HepG2 (cell line): Measurements from ENCODE around the gene ADAM10. TPM values are rescaled to one million over a fixed set of nuclear protein-coding genes. Genes with fewer than 3 reads are reported as not detected.
A peak's percentile ranks its signal among the peaks of the same experiment; 100 is the strongest.

ENCODE experiments used
- ATAC-seq: fragments of 200-7000 bp; cut with Tn5 transposase; 3 replicates; pipeline ENCODE4 v1.9.1; 2020; ENCODE audit warnings: mild to moderate bottlenecking, moderate library complexity
- BruUV-seq: library from RNA; stranded (reverse); fragments of 400-500 nt; replicated peaks from 2 replicates; lab custom pipeline; 2021; lab: Mats Ljungman, UMichigan
- CTCF ChIA-PET: fragments of 300-600 bp; formaldehyde crosslinking; extraction: SDS; loops from one replicate; lab custom pipeline; 2021; ENCODE audit warnings: low total read pairs, inconsistent platforms, low intra/inter-chr PET ratio; lab: Yijun Ruan, JAX
- POLR2A ChIA-PET: fragments of 350-600 bp; sonication (Branson Sonifier 250); formaldehyde crosslinking; loops from one replicate; lab custom pipeline; 2020; ENCODE audit warnings: antibody characterized with exemption, inconsistent platforms; lab: Yijun Ruan, JAX
- DNase-seq: peaks from one replicate; pipeline ENCODE4 v3.0.0-alpha.2; 2015; ENCODE audit warnings: low spot score
- FAIRE-seq: peaks from 3 replicates; lab custom pipeline; 2011; peaks lifted over from hg19 to GRCh38; lab: Jason Lieb, UNC
- H2AFZ ChIP-seq: one replicate; pipeline ENCODE4 v1.6.1; 2011; ENCODE audit warnings: low read length, inconsistent platforms
- H3K27ac ChIP-seq: fragments of 300-600 bp; 3 replicates; pipeline ENCODE4 v1.8.0; 2011; ENCODE audit warnings: mixed run types, mild to moderate bottlenecking, mixed read lengths, low read length, inconsistent platforms; ENCODE audit not compliant: insufficient read depth; ENCODE audit errors: extremely low read length
- H3K27me3 ChIP-seq, 2 experiments: fragments of 200-600 bp in 1 of 2; 2 replicates in 1 of 2; 3 replicates in 1 of 2; pipeline versions ENCODE4 v1.6.0 to v1.8.0; 2011; ENCODE audit warnings: low read length in 2 of 2, mild to moderate bottlenecking in 2 of 2, moderate library complexity in 2 of 2, inconsistent platforms in 1 of 2; ENCODE audit not compliant: insufficient read depth in 2 of 2, control insufficient read depth in 1 of 2
- H3K36me3 ChIP-seq, 2 experiments: fragments of 200-600 bp in 1 of 2; replicated peaks in 1 of 2; 2 replicates in 1 of 2; 3 replicates in 1 of 2; pipeline versions ENCODE4 v1.5.1 to v1.8.0; 2011; ENCODE audit warnings: low read length in 2 of 2, inconsistent platforms in 1 of 2; ENCODE audit not compliant: insufficient read depth in 2 of 2, control insufficient read depth in 1 of 2
- H3K4me1 ChIP-seq: 2 replicates; pipeline ENCODE4 v1.5.1; 2012; ENCODE audit warnings: low read length, inconsistent platforms; ENCODE audit not compliant: insufficient read depth
- H3K4me2 ChIP-seq: 2 replicates; pipeline ENCODE4 v1.6.0; 2011; ENCODE audit warnings: low read depth, low read length, inconsistent platforms
- H3K4me3 ChIP-seq, 3 experiments: fragments of 200-600 bp in 1 of 3; sonication (generic), shearing (Covaris generic) in 1 of 3; replicated peaks in 1 of 3; 2 replicates each; pipeline ENCODE4 v1.5.1; 2011 to 2016; ENCODE audit warnings: low read length in 3 of 3, inconsistent platforms in 2 of 3, low read depth in 2 of 3, mild to moderate bottlenecking in 2 of 3, control low read depth in 1 of 3, mixed read lengths in 1 of 3; ENCODE audit not compliant: insufficient read depth in 1 of 3
- H3K79me2 ChIP-seq: one replicate; pipeline ENCODE4 v1.6.1; 2011; ENCODE audit warnings: low read length, inconsistent platforms; ENCODE audit not compliant: insufficient read depth
- H3K9ac ChIP-seq: 2 replicates; pipeline ENCODE4 v1.6.0; 2011; ENCODE audit warnings: mild to moderate bottlenecking, low read depth, low read length, inconsistent platforms; ENCODE audit not compliant: insufficient read depth
- H3K9me3 ChIP-seq: 2 replicates; pipeline ENCODE4 v1.5.1; 2012; ENCODE audit warnings: mild to moderate bottlenecking, low read length
- H4K20me1 ChIP-seq: 2 replicates; pipeline ENCODE4 v1.6.0; 2011; ENCODE audit warnings: inconsistent platforms, mild to moderate bottlenecking, low read length, moderate library complexity; ENCODE audit not compliant: insufficient read depth
- ARNTL ChIP-seq: sonication (generic); formaldehyde crosslinking; IDR thresholded peaks from 2 replicates; pipeline ENCODE4 v1.4.0; 2020; ENCODE audit warnings: mild to moderate bottlenecking, missing genetic modification reagents
- CEBPB ChIP-seq: IDR thresholded peaks from 2 replicates; pipeline ENCODE4 v1.6.1; 2011; ENCODE audit warnings: low read depth, low read length, improper control_type of control experiment, borderline replicate concordance
- CHD2 ChIP-seq: IDR thresholded peaks from 2 replicates; pipeline ENCODE4 v1.6.1; 2011; ENCODE audit warnings: low read depth, low read length, improper control_type of control experiment
- FOSL1 ChIP-seq: sonication (generic); formaldehyde crosslinking; IDR thresholded peaks from 2 replicates; pipeline ENCODE4 v1.9.0; 2021; ENCODE audit warnings: missing genetic modification reagents, borderline replicate concordance
- PCBP1 ChIP-seq: fragments of 200-400 bp; formaldehyde crosslinking; IDR thresholded peaks from 2 replicates; pipeline ENCODE4 v1.6.1; 2017; ENCODE audit warnings: mild to moderate bottlenecking, low read depth, low read length, borderline replicate concordance
- PRPF4 ChIP-seq: fragments of 200-400 bp; formaldehyde crosslinking; IDR thresholded peaks from 2 replicates; pipeline ENCODE4 v1.6.1; 2016; ENCODE audit warnings: low read length, low read depth; ENCODE audit not compliant: poor library complexity, severe bottlenecking
- RAD51 ChIP-seq: fragments of 450-650 bp; IDR thresholded peaks from 2 replicates; pipeline ENCODE4 v1.6.1; 2016; ENCODE audit warnings: borderline replicate concordance
- SMAD3 ChIP-seq: sonication (generic); formaldehyde crosslinking; IDR thresholded peaks from 2 replicates; pipeline ENCODE4 v1.4.0; 2020; ENCODE audit warnings: missing genetic modification reagents
- SSRP1 ChIP-seq: IDR thresholded peaks from 2 replicates; pipeline ENCODE4 v1.6.1; 2016; ENCODE audit warnings: control low read depth
- ZFY ChIP-seq: sonication (generic); formaldehyde crosslinking; IDR thresholded peaks from 2 replicates; pipeline ENCODE4 v1.4.0; 2020; ENCODE audit warnings: missing genetic modification reagents
- ZNF282 ChIP-seq: fragments of 450-650 bp; IDR thresholded peaks from 2 replicates; pipeline ENCODE4 v1.6.1; 2018; ENCODE audit not compliant: partially characterized antibody
- WGBS: methylation state at CpG from one replicate; pipeline ENCODE4 v1.1.6; 2017; ENCODE audit warnings: low lambda C conversion rate; 5-methylcytosine and 5-hydroxymethylcytosine counted together
- in situ Hi-C: cut with HindIII; loops from 2 replicates; pipeline ENCODE4 v1.10.0; 2017; ENCODE audit warnings: low pct_unique_long_range_greater_than_20kb; ENCODE audit not compliant: extremely low pct_ligation_motif_present
- intact Hi-C: fragments of 100-400 bp; cut with micrococcal nuclease; formaldehyde crosslinking; loops from one replicate; pipeline ENCODE4 v1.10.0; 2022; ENCODE audit not compliant: unreplicated experiment
- polyA plus RNA-seq, 8 experiments: library from polyadenylated mRNA; depleted of rRNA in 3 of 8; stranded (reverse) in 7 of 8; unstranded in 1 of 8; fragments of >200 nt; fragmentation: Illumina TruSeq in 4 of 8; extraction: Trizol in 4 of 8; gene quantifications; 2 replicates each; pipeline versions ENCODE4 v1.2.1 to v1.2.3, GENCODE V29; 2011 to 2016; ENCODE audit warnings: low read depth in 4 of 8, missing spikeins in 1 of 8, mixed read lengths in 1 of 8; ENCODE audit not compliant: insufficient read depth in 1 of 8
- total RNA-seq, 5 experiments: library from RNA; depleted of rRNA; stranded (reverse); fragments of >200 nt; fragmentation: Illumina TruSeq; extraction: Trizol; gene quantifications; 2 replicates each; pipeline ENCODE4 v1.2.3, GENCODE V29; 2016; ENCODE audit warnings: low read depth in 1 of 5
- TF ChIP-seq, protein P1 (sequence below): sonication (generic); formaldehyde crosslinking; conservative IDR thresholded peaks from 2 replicates; pipeline ENCODE4 v1.4.0; 2020; ENCODE audit warnings: missing genetic modification reagents
- TF ChIP-seq, protein P2 (sequence below), 2 experiments: sonication (generic) in 1 of 2; formaldehyde crosslinking in 1 of 2; IDR thresholded peaks; 2 replicates each; pipeline versions ENCODE4 v1.4.0 to v1.6.1; 2016 to 2020; ENCODE audit warnings: borderline replicate concordance in 1 of 2, low read depth in 1 of 2, mild to moderate bottlenecking in 1 of 2, missing genetic modification reagents in 1 of 2
- TF ChIP-seq, protein P3 (sequence below): IDR thresholded peaks from 2 replicates; pipeline ENCODE4 v1.6.1; 2016; ENCODE audit warnings: missing genetic modification reagents, missing compliant biosample characterization

Gene ADAM10
- total and polyA plus RNA-seq, 2 of the 13 experiments (the other 11 are each of a cell fraction or from before 2014, with no cell fraction given), result 92.7 to 125 TPM

DNA sequence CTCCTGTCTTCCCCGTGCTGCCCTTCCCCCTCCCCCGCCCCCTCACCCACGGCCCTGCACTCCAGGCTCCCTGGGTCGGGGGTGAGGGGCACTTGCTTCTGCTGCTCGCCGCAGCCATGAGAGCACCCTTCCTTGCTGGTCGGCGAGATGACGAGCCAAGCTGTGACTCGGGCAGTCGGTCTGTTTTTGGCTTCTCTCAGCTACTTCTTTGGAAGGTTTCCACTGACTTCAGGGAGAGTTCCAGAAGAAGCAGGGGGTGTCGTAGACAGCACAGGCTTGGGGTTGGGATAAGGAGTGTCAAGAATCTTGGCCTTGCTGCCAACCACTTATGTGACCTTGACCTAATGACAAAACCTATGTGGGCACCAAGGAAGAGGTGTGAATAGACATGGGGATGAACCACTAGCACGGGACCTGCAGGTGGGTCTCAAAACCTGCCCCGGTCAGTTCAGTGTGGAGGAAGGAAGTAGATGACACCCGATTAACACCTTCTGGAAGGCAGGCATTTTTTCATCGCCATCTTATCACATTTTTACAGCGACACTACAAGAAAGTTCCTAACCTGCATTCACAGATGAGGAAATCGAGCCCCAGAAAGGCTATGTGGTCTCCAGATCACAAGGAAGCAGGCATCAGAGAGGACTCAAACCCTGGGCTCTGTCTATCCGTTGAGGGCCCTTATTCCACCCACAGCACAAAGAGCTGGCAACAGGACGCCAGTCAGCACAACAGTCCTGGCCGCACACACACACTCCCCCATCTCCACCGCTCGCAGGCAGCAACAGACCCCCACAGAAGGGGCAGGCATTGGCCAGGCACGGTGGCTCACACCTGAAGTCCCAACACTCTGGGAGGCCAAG is 196.8 kb downstream of the ADAM10 start (continued):
- TF ChIP-seq, protein P1, sequence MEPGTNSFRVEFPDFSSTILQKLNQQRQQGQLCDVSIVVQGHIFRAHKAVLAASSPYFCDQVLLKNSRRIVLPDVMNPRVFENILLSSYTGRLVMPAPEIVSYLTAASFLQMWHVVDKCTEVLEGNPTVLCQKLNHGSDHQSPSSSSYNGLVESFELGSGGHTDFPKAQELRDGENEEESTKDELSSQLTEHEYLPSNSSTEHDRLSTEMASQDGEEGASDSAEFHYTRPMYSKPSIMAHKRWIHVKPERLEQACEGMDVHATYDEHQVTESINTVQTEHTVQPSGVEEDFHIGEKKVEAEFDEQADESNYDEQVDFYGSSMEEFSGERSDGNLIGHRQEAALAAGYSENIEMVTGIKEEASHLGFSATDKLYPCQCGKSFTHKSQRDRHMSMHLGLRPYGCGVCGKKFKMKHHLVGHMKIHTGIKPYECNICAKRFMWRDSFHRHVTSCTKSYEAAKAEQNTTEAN (CRISPR knock-in tag), result no peak
- peak; percentile 65 for TF ChIP-seq PRPF4

DNA sequence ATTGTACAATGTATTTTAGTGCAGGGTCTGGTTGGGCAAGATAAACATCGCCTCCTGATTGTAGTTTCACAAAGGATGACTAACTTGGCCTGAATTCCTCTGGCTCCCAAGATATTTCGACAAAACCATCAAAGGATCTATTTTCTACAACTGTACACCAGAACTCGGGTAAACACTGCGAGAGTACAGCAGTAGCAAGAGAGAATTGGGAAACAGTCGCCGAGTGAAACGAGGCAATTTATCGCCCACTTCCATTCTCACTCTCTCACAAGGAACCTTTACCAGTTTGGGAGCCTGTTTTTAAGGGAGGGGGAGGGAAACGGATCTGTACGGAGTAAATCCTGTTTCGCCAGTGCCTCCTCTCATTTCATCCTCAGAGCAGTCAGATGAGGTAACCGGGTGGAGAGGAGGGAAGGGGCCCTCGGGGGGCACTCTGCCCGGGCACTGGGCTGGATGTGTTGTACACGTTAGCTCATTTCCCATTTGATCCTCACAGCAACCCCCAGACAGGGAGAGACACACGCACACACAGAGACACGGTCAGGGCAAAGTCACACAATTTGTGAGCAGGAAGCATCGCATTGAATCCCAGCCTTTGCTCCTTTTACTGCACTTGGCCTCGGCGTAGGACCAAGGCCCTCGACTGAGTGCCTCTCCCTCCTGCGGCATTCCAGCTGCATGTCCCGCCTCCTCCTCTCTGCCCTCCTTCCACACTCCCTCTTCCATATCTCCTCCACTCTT is 197.6 kb downstream of the ADAM10 start:
- H3K4me2 ChIP-seq, result peak overlapping the region; percentile 78
- peak; percentile 89 for FAIRE-seq
- peak; percentile 94 for DNase-seq
- TF ChIP-seq ARNTL (CRISPR knock-in tag) (0 out of 2 replicates have a peak, but pooled peaks have one; percentile 18), FOSL1 (CRISPR knock-in tag) (peak; percentile 50; the same call in 1 of the 2 replicates), CHD2 (peak; percentile 60; the same call in 1 of the 2 replicates), RAD51 (no peak), SMAD3 (CRISPR knock-in tag) (0 out of 2 replicates have a peak, but pooled peaks have one; percentile 45), ZFY (CRISPR knock-in tag) (peak; percentile 33; the same call in 1 of the 2 replicates), CEBPB (peak; percentile 60), SSRP1 (CRISPR knock-in tag) (peak; percentile 21; the same call in 1 of the 2 replicates), ZNF282 (no peak), PCBP1 (no peak)
- TF ChIP-seq, protein P2, sequence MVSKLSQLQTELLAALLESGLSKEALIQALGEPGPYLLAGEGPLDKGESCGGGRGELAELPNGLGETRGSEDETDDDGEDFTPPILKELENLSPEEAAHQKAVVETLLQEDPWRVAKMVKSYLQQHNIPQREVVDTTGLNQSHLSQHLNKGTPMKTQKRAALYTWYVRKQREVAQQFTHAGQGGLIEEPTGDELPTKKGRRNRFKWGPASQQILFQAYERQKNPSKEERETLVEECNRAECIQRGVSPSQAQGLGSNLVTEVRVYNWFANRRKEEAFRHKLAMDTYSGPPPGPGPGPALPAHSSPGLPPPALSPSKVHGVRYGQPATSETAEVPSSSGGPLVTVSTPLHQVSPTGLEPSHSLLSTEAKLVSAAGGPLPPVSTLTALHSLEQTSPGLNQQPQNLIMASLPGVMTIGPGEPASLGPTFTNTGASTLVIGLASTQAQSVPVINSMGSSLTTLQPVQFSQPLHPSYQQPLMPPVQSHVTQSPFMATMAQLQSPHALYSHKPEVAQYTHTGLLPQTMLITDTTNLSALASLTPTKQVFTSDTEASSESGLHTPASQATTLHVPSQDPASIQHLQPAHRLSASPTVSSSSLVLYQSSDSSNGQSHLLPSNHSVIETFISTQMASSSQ (IDR thresholded peaks at IDR 0.05; ENCODE audit: low read depth), result peak; percentile 33; the same call in 1 of the 2 replicates
- TF ChIP-seq, protein P2 (CRISPR knock-in tag; IDR thresholded peaks at IDR 0.05; ENCODE audit: borderline replicate concordance), result peak; percentile 38; the same call in 1 of the 2 replicates
- TF ChIP-seq, protein P3, sequence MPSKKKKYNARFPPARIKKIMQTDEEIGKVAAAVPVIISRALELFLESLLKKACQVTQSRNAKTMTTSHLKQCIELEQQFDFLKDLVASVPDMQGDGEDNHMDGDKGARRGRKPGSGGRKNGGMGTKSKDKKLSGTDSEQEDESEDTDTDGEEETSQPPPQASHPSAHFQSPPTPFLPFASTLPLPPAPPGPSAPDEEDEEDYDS (CRISPR knock-in tag), result 0 out of 2 replicates have a peak, but pooled peaks have one; percentile 3

More for the DNA sequence above, 197.6 kb downstream of the ADAM10 start:
- ChIA-PET CTCF (no interaction called here), POLR2A (interaction anchor here (0.6 to 2.4 kb wide), 9 partner anchors 16 to 235 kb away, joined by 3 to 12 read pairs (median 4); partner anchors contain the start of gene MINDY2)
- H3K27ac ChIP-seq, result peak overlapping the region; percentile 74
- no peaks in the 10 kb centered on the region for H4K20me1 ChIP-seq
- H3K4me3 ChIP-seq, result peak overlapping the region; percentile 7 to 59 (median 19)
- TSS peak; percentile 59 for BruUV-seq
- WGBS, result 8% methylated on average over 19 of the region's 23 CpGs
- H3K27me3 ChIP-seq, result no peaks in the 10 kb centered on the region
- in situ Hi-C loops, result loop anchor here (5.0 kb wide), 1 partner anchor 110 kb away; no protein-coding TSS in a partner anchor
- peak overlapping the region; percentile 66 for H3K9ac ChIP-seq
- H3K79me2 ChIP-seq, result no peaks in the 10 kb centered on the region
- no peaks in the 10 kb centered on the region for H3K9me3 ChIP-seq
- intact Hi-C loops, result loop anchor here (1.0 kb wide), 1 partner anchor 113 kb away; no protein-coding TSS in a partner anchor
- no peak overlapping the region for H2AFZ ChIP-seq
- no peaks in the 10 kb centered on the region for H3K36me3 ChIP-seq
- ATAC-seq, result peak; percentile 77
- H3K4me1 ChIP-seq, result peaks cover 41% of the 10 kb centered on the region
